Heart left ventricle (tissue), 16 donors: Measurements from ENCODE around the gene GPBP1L1. TPM values are rescaled to one million over a fixed set of nuclear protein-coding genes. Genes with fewer than 3 reads are reported as not detected.
"Not testable (repeated sequence)": the region's sequence is repeated elsewhere in the genome, so short reads cannot be mapped to it uniquely, and the experiment has no call there.

ENCODE experiments used
- ATAC-seq, 4 donors: fragments of 200-7000 bp; cut with Tn5 transposase; one replicate each; pipeline ENCODE4 v1.9.1; 2020 to 2022; ENCODE audit warnings: moderate library complexity in 4 of 4, mild to moderate bottlenecking in 3 of 4, moderate number of reproducible peaks in 1 of 4
- DNase-seq, 5 donors: peaks; one replicate each; pipeline ENCODE4 v3.0.0-alpha.2; 2020
- H3K27ac ChIP-seq, 12 donors: fragments of 200-600 bp; sonication (generic) in 4 of 12; one replicate each; pipeline versions ENCODE4 v1.5.0 to v1.8.0; 2016 to 2022; ENCODE audit warnings: mild to moderate bottlenecking in 2 of 12
- H3K27me3 ChIP-seq, 9 donors: fragments of 200-600 bp; sonication (generic) in 2 of 9; one replicate each; pipeline versions ENCODE4 v1.5.1 to v1.8.0; 2016 to 2022; ENCODE audit warnings: mild to moderate bottlenecking in 3 of 9
- H3K36me3 ChIP-seq, 9 donors: fragments of 200-600 bp; sonication (generic) in 2 of 9; one replicate each; pipeline versions ENCODE4 v1.5.0 to v1.8.0; 2018 to 2022; ENCODE audit warnings: mild to moderate bottlenecking in 2 of 9
- H3K4me1 ChIP-seq, 12 donors: fragments of 200-600 bp; sonication (generic) in 4 of 12; one replicate each; pipeline versions ENCODE4 v1.5.0 to v1.8.0; 2016 to 2022; ENCODE audit warnings: mild to moderate bottlenecking in 3 of 12
- H3K4me3 ChIP-seq, 12 donors: fragments of 200-600 bp; sonication (generic) in 4 of 12; one replicate each; pipeline versions ENCODE4 v1.5.0 to v1.8.0; 2017 to 2022; ENCODE audit warnings: mild to moderate bottlenecking in 9 of 12, moderate library complexity in 4 of 12
- H3K9me3 ChIP-seq, 12 donors: fragments of 200-600 bp; sonication (generic) in 4 of 12; one replicate each; pipeline versions ENCODE4 v1.5.0 to v1.8.0; 2016 to 2022; ENCODE audit warnings: mild to moderate bottlenecking in 1 of 12
- POLR2A ChIP-seq, 2 donors: fragments of 450-650 bp; IDR thresholded peaks; one replicate each; pipeline ENCODE4 v1.6.1; 2017; ENCODE audit warnings: antibody characterized with exemption in 2 of 2, mild to moderate bottlenecking in 2 of 2, moderate library complexity in 2 of 2
- WGBS, 4 donors: extraction: QIAGEN DNeasy Blood & Tissue Kit in 2 of 4; methylation state at CpG; one replicate each; pipeline versions ENCODE4 v1.1.5 to v1.1.7; 2013 to 2018; 5-methylcytosine and 5-hydroxymethylcytosine counted together
- intact Hi-C, 10 donors: fragments of 100-400 bp; cut with DNase I; formaldehyde crosslinking; loops; one replicate each; pipeline versions ENCODE4 v1.11.1 to v1.14.2; 2022
- long read RNA-seq, 3 donors: library from polyadenylated mRNA; unstranded; transcript quantifications; one replicate each; pipeline ENCODE4 v2.0.0, GENCODE V29; 2020 to 2021
- polyA plus RNA-seq, 2 donors: library from polyadenylated mRNA; stranded (reverse); fragments of 200-250 nt; gene quantifications; one replicate each; pipeline ENCODE4 v1.2.3, GENCODE V29; 2013
- total RNA-seq, 9 donors: library from RNA; depleted of rRNA in 2 of 9; stranded (reverse); fragments of >200 nt in 2 of 9; fragmentation: NEBNext Ultra II Directional in 3 of 9; extraction: Animal tissue kit (Norgen Biotek cat#: 25700) in 3 of 9; gene quantifications; one replicate each; pipeline versions ENCODE4 v1.1.0 to v1.2.4, GENCODE V29; 2016 to 2023
- TF ChIP-seq, protein P1 (sequence below), 12 donors: fragments of 200-600 bp; sonication (generic) in 4 of 12; IDR thresholded peaks; one replicate each; pipeline versions ENCODE4 v1.5.0 to v1.8.0; 2018 to 2022; ENCODE audit warnings: antibody characterized with exemption in 12 of 12, mild to moderate bottlenecking in 5 of 12
- donor health status: ischemic (EF 13 %, LVEDD 7.1; RV severe dilation, severe dysfunction).
- donor health status: healthy with polysubstance abuse.
- donor health status: DM: no; HTN: yes; CAD: no.
- donor health status: DM: no; HTN: no; CAD: no.
- donor health status: ischemic (EF 25% LVEDD 6.9; RV normal size, moderate dysfunction).
- donor health status: ischemic (EF 25% LVEDD 5.7; RV mildly dilated, moderate dysfunction).
- donor health status: healthy.
- donor health status: DM: yes; HTN: yes; CAD: no.
- donor health status: ischemic (EF 35%, LVEDD 5.7; RV mildly dilated, moderate dysfunction).
- donor health status: nonischemic (EF 11% LVEDD 7.7; RV severe dilation, severe dysfunction).
- donor health status: DM: yes; HTN: yes; CAD: no.
- donor health status: PGD.
- donor health status: ischemic (EF 29% LVEDD 5.4; RV normal size, mild dysfunction).
- donor health status: nonischemic (EF 23%, LVEDD 6.1; RV moderate dilation, normal function).

GPBP1L1 gene, protein sequence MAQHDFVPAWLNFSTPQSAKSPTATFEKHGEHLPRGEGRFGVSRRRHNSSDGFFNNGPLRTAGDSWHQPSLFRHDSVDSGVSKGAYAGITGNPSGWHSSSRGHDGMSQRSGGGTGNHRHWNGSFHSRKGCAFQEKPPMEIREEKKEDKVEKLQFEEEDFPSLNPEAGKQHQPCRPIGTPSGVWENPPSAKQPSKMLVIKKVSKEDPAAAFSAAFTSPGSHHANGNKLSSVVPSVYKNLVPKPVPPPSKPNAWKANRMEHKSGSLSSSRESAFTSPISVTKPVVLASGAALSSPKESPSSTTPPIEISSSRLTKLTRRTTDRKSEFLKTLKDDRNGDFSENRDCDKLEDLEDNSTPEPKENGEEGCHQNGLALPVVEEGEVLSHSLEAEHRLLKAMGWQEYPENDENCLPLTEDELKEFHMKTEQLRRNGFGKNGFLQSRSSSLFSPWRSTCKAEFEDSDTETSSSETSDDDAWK
- total RNA-seq (10 to 100 TPM; 73.8 to 94.2 (median 78.1) TPM), polyA plus RNA-seq (10 to 100 TPM; 26.6 to 40.2 TPM)
- long read RNA-seq, donor 1, transcript GPBP1L1-202 (13 exons, 3,736 nt), result major isoform, 24 of 58 reads
- long read RNA-seq, donor 1, partial matches to known transcripts, result 12 of 58 reads
- long read RNA-seq, donor 1, other reads (novel, unspliced or antisense), result 19 of 58 reads
- long read RNA-seq, donor 2, transcript GPBP1L1-202 (13 exons, 3,736 nt), result major isoform, 66 of 129 reads
- long read RNA-seq, donor 2, partial matches to known transcripts, result 22 of 129 reads
- long read RNA-seq, donor 2, other reads (novel, unspliced or antisense), result 35 of 129 reads
- long read RNA-seq, donor 3, transcript GPBP1L1-202 (13 exons, 3,736 nt), result major isoform, 22 of 47 reads
- long read RNA-seq, donor 3, partial matches to known transcripts, result 7 of 47 reads
- long read RNA-seq, donor 3, other reads (novel, unspliced or antisense), result 13 of 47 reads

DNA sequence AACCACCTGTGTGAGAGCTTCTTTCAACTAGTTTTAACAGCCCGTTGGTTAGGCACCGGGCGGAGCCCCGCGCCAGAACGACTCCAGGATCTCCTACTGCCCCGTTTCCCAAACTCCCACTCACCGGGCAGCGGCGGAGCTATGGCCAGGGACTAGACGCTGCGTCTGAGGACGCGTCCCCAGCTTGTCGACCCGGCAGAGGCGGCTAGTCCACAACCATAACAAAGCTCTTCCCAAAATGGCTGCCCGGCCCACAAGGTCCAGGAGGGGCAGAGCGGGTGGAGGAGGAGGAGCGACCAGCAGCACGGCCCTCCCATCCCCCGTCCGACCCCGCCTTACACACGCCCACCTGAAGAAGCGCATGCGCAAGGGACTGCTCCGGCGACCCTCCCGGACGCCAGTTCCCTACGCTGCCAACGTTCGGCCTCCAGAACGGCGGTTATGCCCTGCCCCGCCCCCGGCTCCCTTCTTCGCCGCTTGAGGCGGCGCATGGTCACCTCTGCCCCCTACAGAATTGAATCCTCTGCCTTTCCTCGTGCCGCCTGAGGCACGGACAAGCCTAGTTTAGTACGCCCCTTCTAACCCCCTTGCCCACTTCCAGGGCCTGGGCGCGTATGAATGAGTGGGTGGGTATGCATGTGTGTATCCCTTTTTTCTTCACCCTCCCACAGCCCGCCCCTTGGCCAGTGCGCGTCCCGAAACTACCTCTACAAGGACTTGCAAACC, at the start of gene GPBP1L1:
Gene GPBP1L1 (minus strand): TSS at position 246 of the 726 bp plus-strand sequence. CDS start 27,446 bp downstream, outside the sequence.
- peaks cover 6 to 55% (median 41%) of the 10 kb centered on the region in 12 donors for H3K4me1 ChIP-seq
- intact Hi-C loops, result loop anchor here in 8 of 10 donors (1.0 to 10.0 kb wide), 11 partner anchors 39 to 446 kb away; partner anchors contain the start of genes NASP (in 6 of the 8), IPP (in 3 of the 8), PRDX1 (in 3 of the 8) and MAST2 (in 2 of the 8)
- ATAC-seq, result peak; percentile 89 to 93 (median 92)
- H3K4me3 ChIP-seq, result peak within 1 kb of the TSS; percentile 75 to 99 (median 93)
- no peaks in the 10 kb centered on the region for H3K27me3 ChIP-seq
- peaks cover 0 to 21% (median 5%) of the 10 kb centered on the region in 9 donors for H3K36me3 ChIP-seq
- peak in 1 of 2 donors; percentile 76 for TF ChIP-seq POLR2A (IDR thresholded peaks at IDR 0.05)
- TF ChIP-seq, protein P1, sequence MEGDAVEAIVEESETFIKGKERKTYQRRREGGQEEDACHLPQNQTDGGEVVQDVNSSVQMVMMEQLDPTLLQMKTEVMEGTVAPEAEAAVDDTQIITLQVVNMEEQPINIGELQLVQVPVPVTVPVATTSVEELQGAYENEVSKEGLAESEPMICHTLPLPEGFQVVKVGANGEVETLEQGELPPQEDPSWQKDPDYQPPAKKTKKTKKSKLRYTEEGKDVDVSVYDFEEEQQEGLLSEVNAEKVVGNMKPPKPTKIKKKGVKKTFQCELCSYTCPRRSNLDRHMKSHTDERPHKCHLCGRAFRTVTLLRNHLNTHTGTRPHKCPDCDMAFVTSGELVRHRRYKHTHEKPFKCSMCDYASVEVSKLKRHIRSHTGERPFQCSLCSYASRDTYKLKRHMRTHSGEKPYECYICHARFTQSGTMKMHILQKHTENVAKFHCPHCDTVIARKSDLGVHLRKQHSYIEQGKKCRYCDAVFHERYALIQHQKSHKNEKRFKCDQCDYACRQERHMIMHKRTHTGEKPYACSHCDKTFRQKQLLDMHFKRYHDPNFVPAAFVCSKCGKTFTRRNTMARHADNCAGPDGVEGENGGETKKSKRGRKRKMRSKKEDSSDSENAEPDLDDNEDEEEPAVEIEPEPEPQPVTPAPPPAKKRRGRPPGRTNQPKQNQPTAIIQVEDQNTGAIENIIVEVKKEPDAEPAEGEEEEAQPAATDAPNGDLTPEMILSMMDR (IDR thresholded peaks at IDR 0.05), result no peak
- 0 to 1% (median 0%) methylated on average over 27 to 52 of the region's 52 CpGs for WGBS, 4 donors
- DNase-seq, result peak; percentile 98 to 99 (median 98)
- H3K27ac ChIP-seq, result peak within 1 kb of the TSS; percentile 91 to 99 (median 95)
- no peaks in the 10 kb centered on the region for H3K9me3 ChIP-seq

DNA sequence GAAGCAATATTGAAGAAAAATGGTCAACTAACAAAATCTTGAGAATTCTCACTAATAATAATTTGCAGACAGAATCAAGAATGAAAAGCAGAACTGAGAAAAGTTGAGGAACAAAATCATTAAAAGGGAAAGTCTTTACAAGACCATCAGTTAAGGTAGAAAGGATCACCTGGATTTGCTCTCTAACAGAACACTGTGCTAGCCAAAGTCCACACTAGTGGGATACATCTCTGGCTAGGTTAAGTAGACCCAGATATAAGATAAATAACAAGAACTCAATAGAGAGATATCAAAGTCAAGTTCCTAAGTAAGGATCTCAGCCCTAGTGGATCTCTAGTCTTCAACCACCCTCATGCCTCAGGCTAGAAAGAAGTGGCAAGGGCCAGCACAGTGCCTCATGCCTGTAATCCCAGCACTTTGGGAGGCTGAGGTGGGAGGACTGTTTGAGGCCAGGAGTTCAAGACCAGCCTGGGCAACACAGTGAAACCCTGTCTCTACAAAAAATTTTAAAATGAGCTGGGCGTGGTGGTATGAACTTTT, 44.5 kb upstream of the GPBP1L1 start:
- ATAC-seq, result no peak
- Histone ChIP-seq H3K9me3 (no peaks in the 10 kb centered on the region), H3K36me3 (peaks cover 0 to 38% (median 19%) of the 10 kb centered on the region in 9 donors), H3K27me3 (no peaks in the 10 kb centered on the region), H3K27ac (no peak overlapping the region), H3K4me3 (no peak overlapping the region), H3K4me1 (peaks cover 0 to 7% (median 0%) of the 10 kb centered on the region in 12 donors)
- intact Hi-C loops, result no loop called here
- DNase-seq, result no peak
- TF ChIP-seq, protein P1 (IDR thresholded peaks at IDR 0.05), result no peak
- no peak for TF ChIP-seq POLR2A (IDR thresholded peaks at IDR 0.05)
- 94 to 100% (median 96%) methylated on average over 1 of the region's 1 CpG for WGBS, 4 donors

DNA sequence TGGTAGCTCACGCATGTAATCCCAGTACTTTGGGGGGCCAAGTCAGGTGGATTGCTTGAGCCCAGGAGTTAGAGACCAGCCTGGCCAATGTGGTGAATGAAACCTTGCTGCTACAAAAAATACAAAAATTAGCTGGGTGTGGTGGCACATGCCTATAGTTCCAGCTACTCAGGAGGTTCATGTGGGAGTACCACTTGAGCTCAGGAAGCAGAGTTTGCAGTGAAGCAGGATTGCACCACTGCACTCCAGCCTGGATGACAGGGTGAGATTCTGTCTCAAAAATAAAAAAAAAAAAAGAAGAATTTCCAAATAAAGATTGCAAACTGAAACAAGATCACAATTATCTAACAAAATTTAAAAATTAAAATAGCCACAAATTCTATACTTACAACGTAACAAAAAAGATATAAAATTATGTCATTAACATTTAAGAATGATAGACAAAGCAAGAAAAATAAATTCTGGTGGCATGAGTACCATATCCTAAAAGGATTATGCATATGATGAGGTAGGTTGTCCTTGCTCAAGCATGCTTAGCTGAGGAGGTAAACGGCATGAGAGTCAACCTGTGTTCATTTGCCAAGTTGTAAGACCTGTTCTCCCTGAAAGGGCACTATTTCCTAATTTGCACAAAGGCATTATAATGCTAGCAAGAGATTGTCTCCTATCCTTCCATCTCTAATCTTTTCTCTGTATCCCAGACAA, 43.9 kb upstream of the GPBP1L1 start:
- no peak for ATAC-seq
- TF ChIP-seq, protein P1 (IDR thresholded peaks at IDR 0.05), result no peak
- no peak for TF ChIP-seq POLR2A (IDR thresholded peaks at IDR 0.05)
- H3K9me3 ChIP-seq, result no peaks in the 10 kb centered on the region
- peaks cover 0 to 7% (median 0%) of the 10 kb centered on the region in 12 donors for H3K4me1 ChIP-seq
- no peak for DNase-seq
- WGBS, 4 donors, result 82 to 85% (median 83%) methylated on average over 3 of the region's 3 CpGs
- peaks cover 0 to 38% (median 19%) of the 10 kb centered on the region in 9 donors for H3K36me3 ChIP-seq
- intact Hi-C loops, result no loop called here
- H3K27ac ChIP-seq, result no peak overlapping the region
- H3K4me3 ChIP-seq, result no peak overlapping the region
- no peaks in the 10 kb centered on the region for H3K27me3 ChIP-seq

DNA sequence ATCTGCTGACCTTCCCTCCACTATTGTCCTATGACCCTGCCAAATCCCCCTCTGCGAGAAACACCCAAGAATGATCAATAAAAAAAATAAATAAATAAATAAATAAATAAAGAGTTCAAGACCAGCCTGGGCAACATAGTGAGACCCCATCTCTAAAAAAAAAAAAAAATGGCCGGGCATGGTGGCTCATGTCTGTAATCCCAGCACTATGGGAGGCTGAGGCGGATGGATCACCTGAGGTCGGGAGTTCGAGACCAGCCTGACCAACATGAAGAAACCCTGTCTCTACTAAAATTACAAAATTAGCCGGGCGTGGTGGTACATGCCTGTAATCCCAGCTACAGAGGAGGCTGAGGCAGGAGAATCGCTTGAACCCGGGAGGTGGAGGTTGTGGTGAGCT, 39.7 kb upstream of the GPBP1L1 start:
- H3K36me3 ChIP-seq, result peaks cover 0 to 46% (median 19%) of the 10 kb centered on the region in 9 donors
- ATAC-seq, intact Hi-C loops, DNase-seq, H3K4me3 ChIP-seq, H3K27me3 ChIP-seq, H3K27ac ChIP-seq, H3K9me3 ChIP-seq: not testable (repeated sequence)
- 96 to 98% (median 97%) methylated on average over 9 of the region's 9 CpGs for WGBS, 4 donors
- H3K4me1 ChIP-seq, result peaks cover 0 to 12% (median 0%) of the 10 kb centered on the region in 12 donors
